Measurements from ENCODE around the gene SYNGAP1.
"Not testable (repeated sequence)": the region's sequence is repeated elsewhere in the genome, so short reads cannot be mapped to it uniquely, and the experiment has no call there.

The SYNGAP1 gene

GRCh38 chr6:33419580-33420490 is at the start of gene SYNGAP1:
TSS of gene SYNGAP1 (plus strand) at chr6:33420065. CDS start at chr6:33420265, 200 bp downstream.
- peak within 1 kb of the TSS; percentile 85 for H3K27ac ChIP-seq
- peaks cover 41% of the 10 kb centered on the region for H3K27me3 ChIP-seq
- H3K4me3 ChIP-seq (ENCODE audit: low read depth in 1 of 2, low read length in 1 of 2), result peak within 1 kb of the TSS in 1 of 2 experiments; percentile 60
- no peak for TF ChIP-seq CTCF (IDR thresholded peaks at IDR 0.05)
- H3K36me3 ChIP-seq, result peaks cover 14% of the 10 kb centered on the region
- H3K9me3 ChIP-seq, result no peaks in the 10 kb centered on the region
- H3K4me1 ChIP-seq (ENCODE audit: control insufficient read depth in 1 of 2, insufficient read depth in 1 of 2, low read depth in 1 of 2, low read length in 1 of 2), result peaks cover 20 to 24% of the 10 kb centered on the region in 2 experiments

GRCh38 chr6:33371901-33372300 is 48.0 kb upstream of the SYNGAP1 start:
- not testable (repeated sequence) for H3K27me3 ChIP-seq; H3K27ac ChIP-seq; H3K9me3 ChIP-seq; H3K4me3 ChIP-seq (ENCODE audit: low read depth in 1 of 2, low read length in 1 of 2); H3K36me3 ChIP-seq
- H3K4me1 ChIP-seq (ENCODE audit: control insufficient read depth in 1 of 2, insufficient read depth in 1 of 2, low read depth in 1 of 2, low read length in 1 of 2), result peaks cover 29 to 32% of the 10 kb centered on the region in 2 experiments

DNA sequence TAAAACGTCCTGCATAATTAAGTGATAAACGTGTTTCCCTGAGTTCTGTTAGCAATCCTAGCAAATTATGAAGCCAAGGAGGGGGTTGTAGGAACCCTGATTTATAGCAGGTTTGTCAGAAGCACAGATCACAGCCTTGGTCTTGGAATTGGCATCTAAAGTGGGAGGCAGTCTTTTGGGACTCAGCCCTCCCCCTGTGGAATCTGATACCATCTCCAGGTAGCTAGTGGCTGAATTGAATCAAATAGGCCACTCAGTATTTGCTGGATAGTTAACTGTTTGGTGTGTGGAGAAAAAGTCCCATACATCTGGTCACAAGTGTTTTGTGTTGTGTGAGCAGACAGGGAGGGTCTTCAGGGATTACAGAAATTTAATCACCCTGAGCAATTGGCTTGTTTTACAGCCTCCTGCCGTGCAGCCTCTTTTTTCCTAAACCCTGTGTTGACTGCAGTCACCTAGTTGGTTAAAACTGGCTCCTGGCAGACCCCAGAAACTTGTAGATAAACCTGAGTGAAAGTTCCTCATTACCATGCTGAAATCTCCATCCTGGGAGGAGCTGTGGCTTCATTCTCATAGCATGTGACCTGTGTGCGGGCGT is 47.2 kb upstream of the SYNGAP1 start:
- H3K27me3 ChIP-seq, result no peaks in the 10 kb centered on the region
- H3K9me3 ChIP-seq, result no peaks in the 10 kb centered on the region
- H3K4me1 ChIP-seq (ENCODE audit: control insufficient read depth in 1 of 2, insufficient read depth in 1 of 2, low read depth in 1 of 2, low read length in 1 of 2), result peaks cover 29 to 32% of the 10 kb centered on the region in 2 experiments
- no peaks in the 10 kb centered on the region for H3K36me3 ChIP-seq
- no peak for TF ChIP-seq CTCF (IDR thresholded peaks at IDR 0.05)
- peak overlapping the region; percentile 35 for H3K27ac ChIP-seq
- no peak overlapping the region for H3K4me3 ChIP-seq (ENCODE audit: low read depth in 1 of 2, low read length in 1 of 2)

DNA sequence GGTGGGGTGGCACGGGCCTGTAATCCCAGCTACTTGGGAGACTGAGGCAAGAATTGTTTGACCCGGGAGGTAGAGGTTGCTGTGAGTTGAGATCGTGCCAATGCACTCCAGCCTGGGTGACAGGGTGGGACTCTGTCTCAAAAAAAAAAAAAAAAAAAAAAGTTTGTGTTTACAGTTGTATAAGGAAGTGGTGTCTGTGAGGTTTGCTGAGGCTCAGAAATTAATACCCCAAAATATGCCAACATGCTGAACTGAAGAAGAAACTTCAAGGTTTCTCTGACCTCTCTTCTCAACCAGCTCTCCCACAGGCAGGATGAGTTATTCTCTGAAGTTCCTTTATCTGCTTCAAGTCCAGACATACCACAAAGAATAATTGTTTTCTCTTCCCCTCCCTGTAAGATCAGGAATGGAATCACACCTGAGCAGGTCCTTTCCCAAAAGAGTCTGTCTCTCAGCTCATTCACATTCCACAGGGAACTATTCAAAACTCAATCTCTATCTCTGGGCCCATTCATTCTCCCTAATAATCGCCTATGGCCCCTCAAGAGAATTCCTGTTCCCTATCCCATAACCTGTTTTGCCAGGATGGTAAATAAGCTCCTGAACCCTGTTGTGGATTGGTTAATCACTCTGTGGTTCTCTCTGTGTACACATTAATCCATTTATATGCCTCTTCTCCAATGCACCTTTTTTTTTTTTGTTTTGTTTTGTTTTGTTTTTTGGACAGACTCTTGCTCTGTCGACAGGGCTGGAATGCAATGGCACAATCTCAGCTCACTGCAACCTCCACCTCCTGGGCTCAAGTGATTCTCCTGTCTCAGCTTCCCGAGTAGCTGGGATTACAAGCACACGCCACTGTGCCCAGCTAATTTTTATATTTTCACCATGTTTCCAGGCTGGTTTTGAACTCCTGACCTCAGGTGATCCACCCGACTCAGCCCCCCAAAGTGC is 45.6 kb upstream of the SYNGAP1 start:
- no peak for TF ChIP-seq CTCF (IDR thresholded peaks at IDR 0.05)
- Histone ChIP-seq H3K4me3 (ENCODE audit: low read depth in 1 of 2, low read length in 1 of 2) (no peak overlapping the region), H3K27ac (peak overlapping the region; percentile 53), H3K9me3 (no peaks in the 10 kb centered on the region), H3K27me3 (no peaks in the 10 kb centered on the region), H3K4me1 (ENCODE audit: control insufficient read depth in 1 of 2, insufficient read depth in 1 of 2, low read depth in 1 of 2, low read length in 1 of 2) (peaks cover 29 to 32% of the 10 kb centered on the region in 2 experiments), H3K36me3 (no peaks in the 10 kb centered on the region)

GRCh38 chr6:33375143-33375671 is 44.7 kb upstream of the SYNGAP1 start:
- TF ChIP-seq CTCF (IDR thresholded peaks at IDR 0.05), result no peak
- Histone ChIP-seq H3K27me3 (no peaks in the 10 kb centered on the region), H3K9me3 (no peaks in the 10 kb centered on the region), H3K4me3 (ENCODE audit: low read depth in 1 of 2, low read length in 1 of 2) (peak overlapping the region; percentile 17 to 31), H3K36me3 (no peaks in the 10 kb centered on the region), H3K27ac (peak overlapping the region; percentile 53), H3K4me1 (ENCODE audit: control insufficient read depth in 1 of 2, insufficient read depth in 1 of 2, low read depth in 1 of 2, low read length in 1 of 2) (peaks cover 29 to 32% of the 10 kb centered on the region in 2 experiments)

All from neutrophil (primary cell).